ENCODE measurements around the gene TOMM6. TPM values are rescaled to one million over a fixed set of nuclear protein-coding genes. Genes with fewer than 3 reads are reported as not detected.

The TOMM6 gene
- total and polyA plus RNA-seq, 8 donors, result 11.9 to 343 (median 131) TPM

- H3K4me1 ChIP-seq, result peaks cover 9 to 20% (median 16%) of the 10 kb centered on the region in 4 donors
- H3K27me3 ChIP-seq, result no peaks in the 10 kb centered on the region
- intact Hi-C loops (cut with DNase I; ENCODE audit: low total_unique reads), result no loop called here
- no peak overlapping the region for H3K4me3 ChIP-seq
- H3K9me3 ChIP-seq, result no peaks in the 10 kb centered on the region
- TF ChIP-seq POLR2A (IDR thresholded peaks at IDR 0.05) (no peak), EP300 (IDR thresholded peaks at IDR 0.05) (no peak), POLR2AphosphoS5 (IDR thresholded peaks at IDR 0.05) (no peak), CTCF (IDR thresholded peaks at IDR 0.05) (no peak)
- H3K36me3 ChIP-seq, result no peaks in the 10 kb centered on the region
- DNase-seq, result no peak
- H3K27ac ChIP-seq, result peak overlapping the region in 2 of 5 donors; percentile 41 to 47
- 92 to 100% (median 98%) methylated on average over 3 of the region's 3 CpGs for WGBS, 5 donors
Observed at GRCh38 chr6:41750374-41750773, 37.1 kb upstream of the TOMM6 start.

- 39 to 72% (median 46%) methylated on average over 4 of the region's 4 CpGs for WGBS, 5 donors
Observed at GRCh38 chr6:41755895-41756294, 31.6 kb upstream of the TOMM6 start.

GRCh38 chr6:41756354-41756753 lies 31.1 kb upstream of the TOMM6 start:
- Histone ChIP-seq H3K27me3 (no peaks in the 10 kb centered on the region), H3K4me3 (no peak overlapping the region), H3K9me3 (no peaks in the 10 kb centered on the region), H3K4me1 (peaks cover 8 to 31% (median 19%) of the 10 kb centered on the region in 4 donors), H3K36me3 (no peaks in the 10 kb centered on the region), H3K27ac (peak overlapping the region; percentile 17 to 58 (median 28))
- 39 to 62% (median 47%) methylated on average over 9 to 13 of the region's 13 CpGs for WGBS, 5 donors
- TF ChIP-seq POLR2A (IDR thresholded peaks at IDR 0.05), result no peak
- TF ChIP-seq POLR2AphosphoS5 (IDR thresholded peaks at IDR 0.05), result no peak
- no peak for TF ChIP-seq CTCF (IDR thresholded peaks at IDR 0.05)
- TF ChIP-seq EP300 (IDR thresholded peaks at IDR 0.05), result no peak
- intact Hi-C loops (cut with DNase I; ENCODE audit: low total_unique reads), result no loop called here
- DNase-seq, result peak in 1 of 2 donors; percentile 68

More at GRCh38 chr6:41755895-41756294, 31.6 kb upstream of the TOMM6 start:
- no peak for DNase-seq
- no peaks in the 10 kb centered on the region for H3K36me3 ChIP-seq
- no peaks in the 10 kb centered on the region for H3K9me3 ChIP-seq
- peak overlapping the region in 4 of 5 donors; percentile 17 to 58 (median 30) for H3K27ac ChIP-seq
- no peak overlapping the region for H3K4me3 ChIP-seq
- H3K27me3 ChIP-seq, result no peaks in the 10 kb centered on the region
- TF ChIP-seq POLR2AphosphoS5 (IDR thresholded peaks at IDR 0.05), result no peak
- no peak for TF ChIP-seq EP300 (IDR thresholded peaks at IDR 0.05)
- TF ChIP-seq CTCF (IDR thresholded peaks at IDR 0.05), result no peak
- TF ChIP-seq POLR2A (IDR thresholded peaks at IDR 0.05), result no peak
- intact Hi-C loops (cut with DNase I; ENCODE audit: low total_unique reads), result no loop called here
- peaks cover 8 to 31% (median 19%) of the 10 kb centered on the region in 4 donors for H3K4me1 ChIP-seq

GRCh38 chr6:41757271-41757670 lies 30.2 kb upstream of the TOMM6 start:
- no peak for DNase-seq
- H3K27ac ChIP-seq, result peak overlapping the region in 3 of 5 donors; percentile 5 to 58 (median 17)
- no peaks in the 10 kb centered on the region for H3K9me3 ChIP-seq
- no peak overlapping the region for H3K4me3 ChIP-seq
- WGBS, 5 donors, result 81 to 97% (median 91%) methylated on average over 3 to 6 of the region's 6 CpGs
- H3K36me3 ChIP-seq, result no peaks in the 10 kb centered on the region
- H3K4me1 ChIP-seq, result peaks cover 8 to 31% (median 19%) of the 10 kb centered on the region in 4 donors
- intact Hi-C loops (cut with DNase I; ENCODE audit: low total_unique reads), result no loop called here
- H3K27me3 ChIP-seq, result no peaks in the 10 kb centered on the region
- no peak for TF ChIP-seq EP300 (IDR thresholded peaks at IDR 0.05)
- no peak for TF ChIP-seq CTCF (IDR thresholded peaks at IDR 0.05)
- no peak for TF ChIP-seq POLR2AphosphoS5 (IDR thresholded peaks at IDR 0.05)
- TF ChIP-seq POLR2A (IDR thresholded peaks at IDR 0.05), result no peak
